ENCODE results near the gene OR51T1. TPM values are rescaled to one million over a fixed set of nuclear protein-coding genes. Genes with fewer than 3 reads are reported as not detected.

The OR51T1 gene
- polyA plus RNA-seq, 3 donors, result not detected

DNA sequence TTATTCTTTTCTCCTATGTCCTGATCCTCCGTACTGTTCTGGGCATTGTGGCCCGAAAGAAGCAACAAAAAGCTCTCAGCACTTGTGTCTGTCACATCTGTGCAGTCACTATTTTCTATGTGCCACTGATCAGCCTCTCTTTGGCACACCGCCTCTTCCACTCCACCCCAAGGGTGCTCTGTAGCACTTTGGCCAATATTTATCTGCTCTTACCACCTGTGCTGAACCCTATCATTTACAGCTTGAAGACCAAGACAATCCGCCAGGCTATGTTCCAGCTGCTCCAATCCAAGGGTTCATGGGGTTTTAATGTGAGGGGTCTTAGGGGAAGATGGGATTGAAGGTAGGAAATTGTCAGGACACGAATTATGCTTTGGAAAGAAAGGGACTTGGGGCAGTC lies 843 bp downstream of the OR51T1 start:
- no peak overlapping the region for H3K27ac ChIP-seq (ENCODE audit: low read depth in 1 of 2, low read length in 2 of 2)
- H3K4me1 Mint-ChIP-seq, result no peaks in the 10 kb centered on the region
- peaks cover 0 to 2% (median 0%) of the 10 kb centered on the region in 7 donors for H3K9me3 Mint-ChIP-seq
- H3K4me2 ChIP-seq (replicated peaks; ENCODE audit: extremely low read depth, low read length, poor library complexity, severe bottlenecking), result no peak overlapping the region
- 85% methylated on average over 4 of the region's 5 CpGs for WGBS (ENCODE audit: insufficient coverage)
- H2AFZ ChIP-seq (ENCODE audit: insufficient read depth, low read depth, low read length, poor library complexity, severe bottlenecking), result no peak overlapping the region
- no peaks in the 10 kb centered on the region for H3K27me3 ChIP-seq (ENCODE audit: control insufficient read depth in 2 of 2, insufficient read depth in 2 of 2, low read length in 2 of 2)
- H3K9ac ChIP-seq (ENCODE audit: insufficient read depth, low read length, poor library complexity, severe bottlenecking), result no peak overlapping the region
- intact Hi-C loops (cut with micrococcal nuclease), result no loop called here
- no peak for DNase-seq
- H3K4me1 ChIP-seq (ENCODE audit: control insufficient read depth in 1 of 2, insufficient read depth in 2 of 2, low read length in 2 of 2), result no peaks in the 10 kb centered on the region
- no peaks in the 10 kb centered on the region for H3K9me3 ChIP-seq (replicated peaks in 1 of 2; ENCODE audit: control insufficient read depth in 1 of 2, insufficient read depth in 1 of 2, low read length in 2 of 2)
- H3K36me3 ChIP-seq (replicated peaks in 1 of 2; ENCODE audit: control insufficient read depth in 1 of 2, insufficient read depth in 2 of 2, low read length in 2 of 2), result no peaks in the 10 kb centered on the region
- no peaks in the 10 kb centered on the region for H3K36me3 Mint-ChIP-seq
- no peak overlapping the region for H3K4me3 ChIP-seq (replicated peaks in 1 of 3; ENCODE audit: low read depth in 2 of 3, low read length in 3 of 3)
- no peaks in the 10 kb centered on the region for H3K79me2 ChIP-seq (ENCODE audit: insufficient read depth, low read length)
- H3K4me3 Mint-ChIP-seq, result no peak overlapping the region
- H3K27me3 Mint-ChIP-seq (ENCODE audit: low read depth in 3 of 3), result peaks cover 0 to 3% (median 0%) of the 10 kb centered on the region in 3 donors
- TF ChIP-seq, protein P1, sequence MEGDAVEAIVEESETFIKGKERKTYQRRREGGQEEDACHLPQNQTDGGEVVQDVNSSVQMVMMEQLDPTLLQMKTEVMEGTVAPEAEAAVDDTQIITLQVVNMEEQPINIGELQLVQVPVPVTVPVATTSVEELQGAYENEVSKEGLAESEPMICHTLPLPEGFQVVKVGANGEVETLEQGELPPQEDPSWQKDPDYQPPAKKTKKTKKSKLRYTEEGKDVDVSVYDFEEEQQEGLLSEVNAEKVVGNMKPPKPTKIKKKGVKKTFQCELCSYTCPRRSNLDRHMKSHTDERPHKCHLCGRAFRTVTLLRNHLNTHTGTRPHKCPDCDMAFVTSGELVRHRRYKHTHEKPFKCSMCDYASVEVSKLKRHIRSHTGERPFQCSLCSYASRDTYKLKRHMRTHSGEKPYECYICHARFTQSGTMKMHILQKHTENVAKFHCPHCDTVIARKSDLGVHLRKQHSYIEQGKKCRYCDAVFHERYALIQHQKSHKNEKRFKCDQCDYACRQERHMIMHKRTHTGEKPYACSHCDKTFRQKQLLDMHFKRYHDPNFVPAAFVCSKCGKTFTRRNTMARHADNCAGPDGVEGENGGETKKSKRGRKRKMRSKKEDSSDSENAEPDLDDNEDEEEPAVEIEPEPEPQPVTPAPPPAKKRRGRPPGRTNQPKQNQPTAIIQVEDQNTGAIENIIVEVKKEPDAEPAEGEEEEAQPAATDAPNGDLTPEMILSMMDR (IDR thresholded peaks at IDR 0.05), result no peak
- no peak overlapping the region for H3K27ac Mint-ChIP-seq
- no peaks in the 10 kb centered on the region for H4K20me1 ChIP-seq (ENCODE audit: insufficient read depth, low read length)

DNA sequence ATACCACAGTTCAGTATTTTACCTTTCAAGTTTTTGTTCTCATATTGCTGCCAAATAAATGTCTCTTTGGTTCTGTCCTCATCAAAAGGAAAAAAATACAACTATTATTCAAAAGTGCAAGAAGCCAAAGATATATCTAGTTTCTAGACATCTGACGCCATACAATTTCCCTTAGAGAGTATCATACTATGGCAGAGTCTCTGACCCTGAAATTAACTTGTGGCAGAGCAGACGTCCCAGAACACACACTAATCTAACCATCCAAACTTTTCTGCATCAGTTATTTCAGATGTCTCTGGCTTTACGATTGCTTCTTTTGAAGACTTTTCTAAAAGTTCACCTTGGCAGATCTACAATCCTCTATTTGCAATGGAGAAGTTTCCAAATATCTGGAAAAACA lies 2.7 kb downstream of the OR51T1 start:
- H3K27ac ChIP-seq (ENCODE audit: low read depth in 1 of 2, low read length in 2 of 2), result no peak overlapping the region
- no peaks in the 10 kb centered on the region for H3K4me1 ChIP-seq (ENCODE audit: control insufficient read depth in 1 of 2, insufficient read depth in 2 of 2, low read length in 2 of 2)
- H3K9ac ChIP-seq (ENCODE audit: insufficient read depth, low read length, poor library complexity, severe bottlenecking), result no peak overlapping the region
- no peak for DNase-seq
- H3K9me3 Mint-ChIP-seq, result peaks cover 0 to 2% (median 0%) of the 10 kb centered on the region in 7 donors
- TF ChIP-seq, protein P1 (IDR thresholded peaks at IDR 0.05), result no peak
- H3K36me3 Mint-ChIP-seq, result no peaks in the 10 kb centered on the region
- H2AFZ ChIP-seq (ENCODE audit: insufficient read depth, low read depth, low read length, poor library complexity, severe bottlenecking), result no peak overlapping the region
- peaks cover 0 to 3% (median 0%) of the 10 kb centered on the region in 3 donors for H3K27me3 Mint-ChIP-seq (ENCODE audit: low read depth in 3 of 3)
- H3K27ac Mint-ChIP-seq, result no peak overlapping the region
- no CpG with 5 or more reads among the region's 3 CpGs for WGBS (ENCODE audit: insufficient coverage)
- no peaks in the 10 kb centered on the region for H3K9me3 ChIP-seq (replicated peaks in 1 of 2; ENCODE audit: control insufficient read depth in 1 of 2, insufficient read depth in 1 of 2, low read length in 2 of 2)
- H3K4me1 Mint-ChIP-seq, result no peaks in the 10 kb centered on the region
- intact Hi-C loops (cut with micrococcal nuclease), result no loop called here
- no peaks in the 10 kb centered on the region for H3K27me3 ChIP-seq (ENCODE audit: control insufficient read depth in 2 of 2, insufficient read depth in 2 of 2, low read length in 2 of 2)
- H4K20me1 ChIP-seq (ENCODE audit: insufficient read depth, low read length), result no peaks in the 10 kb centered on the region
- H3K79me2 ChIP-seq (ENCODE audit: insufficient read depth, low read length), result no peaks in the 10 kb centered on the region
- no peak overlapping the region for H3K4me3 Mint-ChIP-seq
- no peak overlapping the region for H3K4me3 ChIP-seq (replicated peaks in 1 of 3; ENCODE audit: low read depth in 2 of 3, low read length in 3 of 3)
- H3K36me3 ChIP-seq (replicated peaks in 1 of 2; ENCODE audit: control insufficient read depth in 1 of 2, insufficient read depth in 2 of 2, low read length in 2 of 2), result no peaks in the 10 kb centered on the region
- no peak overlapping the region for H3K4me2 ChIP-seq (replicated peaks; ENCODE audit: extremely low read depth, low read length, poor library complexity, severe bottlenecking)

Data from CD14-positive monocyte (primary cell).